Measurements from ENCODE around the gene USP3.

USP3 gene

DNA sequence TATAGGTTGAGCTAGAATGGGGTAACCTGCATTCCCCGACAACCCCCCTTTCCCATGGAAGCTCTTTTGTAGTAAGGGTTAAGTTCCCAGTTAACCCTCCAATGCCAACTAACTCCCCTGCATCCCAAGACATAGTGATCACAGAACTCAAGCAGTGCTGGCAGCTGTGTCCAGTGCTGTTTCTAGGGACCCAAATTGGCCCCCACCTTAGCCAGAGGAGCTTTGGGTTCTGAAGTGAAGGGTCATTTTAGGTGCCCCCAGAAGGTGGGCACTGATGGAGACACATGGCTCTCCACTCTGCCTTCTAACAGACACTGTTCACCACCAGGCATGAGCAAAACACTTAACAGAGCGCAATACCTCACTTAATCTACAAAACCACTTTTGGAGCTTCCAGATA lies 99.9 kb downstream of the USP3 start:
- Histone ChIP-seq H3K4me3 (ENCODE audit: low read length) (no peak overlapping the region), H3K9me2 (replicated peaks; ENCODE audit: insufficient read depth, low read length) (no peaks in the 10 kb centered on the region), H3K27ac (ENCODE audit: low read length) (no peak overlapping the region), H3K9ac (ENCODE audit: low read length) (no peak overlapping the region), H3K79me2 (ENCODE audit: low read length) (no peaks in the 10 kb centered on the region), H3K9me3 (replicated peaks; ENCODE audit: insufficient read depth, low read length) (no peaks in the 10 kb centered on the region), H2AFZ (ENCODE audit: low read length) (no peak overlapping the region), H4K20me1 (ENCODE audit: insufficient read depth, low read length) (no peaks in the 10 kb centered on the region), H3K4me2 (ENCODE audit: low read depth, low read length) (no peak overlapping the region), H3K4me1 (ENCODE audit: low read length) (peaks cover 6% of the 10 kb centered on the region; the same call in 1 of the 2 replicates), H3K36me3 (replicated peaks; ENCODE audit: insufficient read depth, low read length) (no peaks in the 10 kb centered on the region), H3F3A (ENCODE audit: insufficient read depth, low read length) (peaks cover 24% of the 10 kb centered on the region), H3K27me3 (replicated peaks; ENCODE audit: insufficient read depth, low read length) (no peaks in the 10 kb centered on the region)
- DNase-seq: no peak
- TF ChIP-seq EZH2phosphoT487 (IDR thresholded peaks at IDR 0.05; ENCODE audit: low read length) (no peak), EZH2 (optimal IDR thresholded peaks at IDR 0.05; ENCODE audit: low read depth, low read length) (no peak), CTCF (IDR thresholded peaks at IDR 0.05; ENCODE audit: low read length) (no peak)

DNA sequence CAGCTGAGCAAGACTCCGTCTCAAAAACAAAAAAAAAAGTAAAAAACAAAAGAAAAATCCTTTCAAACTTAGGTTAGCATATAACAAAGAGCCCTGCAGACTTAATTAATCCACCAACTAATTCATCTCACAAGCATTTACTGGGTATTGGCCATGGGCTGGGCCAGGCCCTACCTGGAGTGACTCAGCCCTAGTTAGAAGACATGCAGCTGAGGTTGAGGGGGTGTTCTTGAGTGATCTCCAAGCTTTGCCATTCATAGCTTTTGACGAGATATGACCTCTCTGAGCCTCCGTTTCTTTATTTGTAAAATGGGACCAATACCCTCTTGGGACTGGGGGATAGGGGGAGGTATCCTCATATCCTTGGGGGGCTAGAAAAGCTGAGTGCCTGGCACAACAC lies 100.6 kb downstream of the USP3 start:
- TF ChIP-seq CTCF (IDR thresholded peaks at IDR 0.05; ENCODE audit: low read length): no peak
- no peak for TF ChIP-seq EZH2 (optimal IDR thresholded peaks at IDR 0.05; ENCODE audit: low read depth, low read length)
- no peak for TF ChIP-seq EZH2phosphoT487 (IDR thresholded peaks at IDR 0.05; ENCODE audit: low read length)
- no peaks in the 10 kb centered on the region for H3K79me2 ChIP-seq (ENCODE audit: low read length)
- H3K9me3 ChIP-seq (replicated peaks; ENCODE audit: insufficient read depth, low read length): no peaks in the 10 kb centered on the region
- no peak overlapping the region for H2AFZ ChIP-seq (ENCODE audit: low read length)
- H3K27me3 ChIP-seq (replicated peaks; ENCODE audit: insufficient read depth, low read length): no peaks in the 10 kb centered on the region
- no peak for DNase-seq
- H3K9ac ChIP-seq (ENCODE audit: low read length): no peak overlapping the region
- H3F3A ChIP-seq (ENCODE audit: insufficient read depth, low read length): peaks cover 17% of the 10 kb centered on the region
- no peaks in the 10 kb centered on the region for H3K9me2 ChIP-seq (replicated peaks; ENCODE audit: insufficient read depth, low read length)
- H4K20me1 ChIP-seq (ENCODE audit: insufficient read depth, low read length): no peaks in the 10 kb centered on the region
- no peak overlapping the region for H3K4me3 ChIP-seq (ENCODE audit: low read length)
- no peak overlapping the region for H3K27ac ChIP-seq (ENCODE audit: low read length)
- H3K4me1 ChIP-seq (ENCODE audit: low read length): peaks cover 6% of the 10 kb centered on the region; the same call in 1 of the 2 replicates
- no peaks in the 10 kb centered on the region for H3K36me3 ChIP-seq (replicated peaks; ENCODE audit: insufficient read depth, low read length)
- no peak overlapping the region for H3K4me2 ChIP-seq (ENCODE audit: low read depth, low read length)

GRCh38 chr15:63605816-63606215 lies 101.4 kb downstream of the USP3 start:
- no peak overlapping the region for H3K9ac ChIP-seq (ENCODE audit: low read length)
- no peak for TF ChIP-seq EZH2 (optimal IDR thresholded peaks at IDR 0.05; ENCODE audit: low read depth, low read length)
- TF ChIP-seq EZH2phosphoT487 (IDR thresholded peaks at IDR 0.05; ENCODE audit: low read length): no peak
- no peak for TF ChIP-seq CTCF (IDR thresholded peaks at IDR 0.05; ENCODE audit: low read length)
- H3K36me3 ChIP-seq (replicated peaks; ENCODE audit: insufficient read depth, low read length): no peaks in the 10 kb centered on the region
- no peaks in the 10 kb centered on the region for H4K20me1 ChIP-seq (ENCODE audit: insufficient read depth, low read length)
- DNase-seq: no peak
- no peaks in the 10 kb centered on the region for H3K79me2 ChIP-seq (ENCODE audit: low read length)
- no peaks in the 10 kb centered on the region for H3K9me2 ChIP-seq (replicated peaks; ENCODE audit: insufficient read depth, low read length)
- H3K4me2 ChIP-seq (ENCODE audit: low read depth, low read length): no peak overlapping the region
- H3K9me3 ChIP-seq (replicated peaks; ENCODE audit: insufficient read depth, low read length): no peaks in the 10 kb centered on the region
- H3K27ac ChIP-seq (ENCODE audit: low read length): no peak overlapping the region; the same call in 1 of the 2 replicates
- H3F3A ChIP-seq (ENCODE audit: insufficient read depth, low read length): peaks cover 18% of the 10 kb centered on the region
- no peaks in the 10 kb centered on the region for H3K27me3 ChIP-seq (replicated peaks; ENCODE audit: insufficient read depth, low read length)
- H2AFZ ChIP-seq (ENCODE audit: low read length): no peak overlapping the region
- peaks cover 13% of the 10 kb centered on the region for H3K4me1 ChIP-seq (ENCODE audit: low read length)
- no peak overlapping the region for H3K4me3 ChIP-seq (ENCODE audit: low read length)

All from MM.1S (cell line).